ENCODE measurements around the gene PHC2. TPM values are rescaled to one million over a fixed set of nuclear protein-coding genes. Genes with fewer than 3 reads are reported as not detected.

Gene PHC2
- total and polyA plus RNA-seq, 9 of the 15 experiments (the other 6 are each of a cell fraction or from before 2014, with no cell fraction given), result 3.1 to 67.6 (median 34.6) TPM

DNA sequence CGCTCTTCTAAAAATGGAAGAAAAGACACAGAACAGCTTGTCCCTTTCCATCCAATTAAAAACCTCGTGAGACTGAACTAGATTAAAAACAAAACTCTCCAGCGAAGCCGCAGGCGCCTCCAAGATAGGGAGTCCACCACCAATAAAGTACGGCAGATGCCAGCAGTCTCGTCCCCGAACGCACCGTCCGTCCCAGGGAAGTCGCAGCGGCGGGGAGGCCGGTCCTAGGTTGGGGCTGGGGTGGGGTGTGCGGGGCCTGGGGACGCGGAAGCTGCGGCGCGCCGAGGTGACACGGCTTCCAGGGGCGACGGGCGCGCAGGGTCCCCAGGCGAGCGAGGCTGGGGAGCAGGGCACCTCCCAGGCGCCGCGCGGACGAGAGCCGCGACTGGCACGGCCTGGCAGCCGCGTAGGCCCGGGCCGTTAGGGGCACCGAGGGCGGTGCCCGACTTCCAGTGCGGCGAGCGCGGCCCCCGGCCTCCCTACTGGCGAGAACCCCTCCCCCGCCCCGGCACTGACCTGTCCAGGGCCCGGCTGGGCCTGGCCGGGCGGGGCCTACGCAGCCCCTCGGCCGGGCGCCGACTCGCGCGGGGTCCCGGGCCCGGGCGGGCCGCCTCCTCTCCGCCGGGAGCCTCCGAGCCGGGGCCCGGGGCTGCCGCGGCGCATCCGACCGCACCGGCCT is 81.7 kb downstream of the PHC2 start (continued):
- 0 out of 2 replicates have a peak, but pooled peaks have one; percentile 29 for TF ChIP-seq MTA3 (IDR thresholded peaks at IDR 0.05; ENCODE audit: borderline replicate concordance)
- TF ChIP-seq GABPB1 (CRISPR knock-in tag; IDR thresholded peaks at IDR 0.05), result no peak
- TF ChIP-seq, protein P1, sequence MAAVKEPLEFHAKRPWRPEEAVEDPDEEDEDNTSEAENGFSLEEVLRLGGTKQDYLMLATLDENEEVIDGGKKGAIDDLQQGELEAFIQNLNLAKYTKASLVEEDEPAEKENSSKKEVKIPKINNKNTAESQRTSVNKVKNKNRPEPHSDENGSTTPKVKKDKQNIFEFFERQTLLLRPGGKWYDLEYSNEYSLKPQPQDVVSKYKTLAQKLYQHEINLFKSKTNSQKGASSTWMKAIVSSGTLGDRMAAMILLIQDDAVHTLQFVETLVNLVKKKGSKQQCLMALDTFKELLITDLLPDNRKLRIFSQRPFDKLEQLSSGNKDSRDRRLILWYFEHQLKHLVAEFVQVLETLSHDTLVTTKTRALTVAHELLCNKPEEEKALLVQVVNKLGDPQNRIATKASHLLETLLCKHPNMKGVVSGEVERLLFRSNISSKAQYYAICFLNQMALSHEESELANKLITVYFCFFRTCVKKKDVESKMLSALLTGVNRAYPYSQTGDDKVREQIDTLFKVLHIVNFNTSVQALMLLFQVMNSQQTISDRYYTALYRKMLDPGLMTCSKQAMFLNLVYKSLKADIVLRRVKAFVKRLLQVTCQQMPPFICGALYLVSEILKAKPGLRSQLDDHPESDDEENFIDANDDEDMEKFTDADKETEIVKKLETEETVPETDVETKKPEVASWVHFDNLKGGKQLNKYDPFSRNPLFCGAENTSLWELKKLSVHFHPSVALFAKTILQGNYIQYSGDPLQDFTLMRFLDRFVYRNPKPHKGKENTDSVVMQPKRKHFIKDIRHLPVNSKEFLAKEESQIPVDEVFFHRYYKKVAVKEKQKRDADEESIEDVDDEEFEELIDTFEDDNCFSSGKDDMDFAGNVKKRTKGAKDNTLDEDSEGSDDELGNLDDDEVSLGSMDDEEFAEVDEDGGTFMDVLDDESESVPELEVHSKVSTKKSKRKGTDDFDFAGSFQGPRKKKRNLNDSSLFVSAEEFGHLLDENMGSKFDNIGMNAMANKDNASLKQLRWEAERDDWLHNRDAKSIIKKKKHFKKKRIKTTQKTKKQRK (IDR thresholded peaks at IDR 0.05; ENCODE audit: borderline replicate concordance, low read depth, low read length), result no peak
- TF ChIP-seq ZNF586 (CRISPR knock-in tag; conservative IDR thresholded peaks at IDR 0.05), result no peak
- 0 out of 2 replicates have a peak, but pooled peaks have one; percentile 62 for TF ChIP-seq ERF (CRISPR knock-in tag; IDR thresholded peaks at IDR 0.05)
- no peak for TF ChIP-seq KDM5B (IDR thresholded peaks at IDR 0.05; ENCODE audit: insufficient replicate concordance, low read depth, low read length)
- peak; percentile 25; the same call in 1 of the 2 replicates for TF ChIP-seq SMAD4 (CRISPR knock-in tag; conservative IDR thresholded peaks at IDR 0.05)
- no peak for TF ChIP-seq ZBTB17 (CRISPR knock-in tag; IDR thresholded peaks at IDR 0.05)
- no peak for TF ChIP-seq NCOA1 (IDR thresholded peaks at IDR 0.05; ENCODE audit: low read depth)
- TF ChIP-seq, protein P2, sequence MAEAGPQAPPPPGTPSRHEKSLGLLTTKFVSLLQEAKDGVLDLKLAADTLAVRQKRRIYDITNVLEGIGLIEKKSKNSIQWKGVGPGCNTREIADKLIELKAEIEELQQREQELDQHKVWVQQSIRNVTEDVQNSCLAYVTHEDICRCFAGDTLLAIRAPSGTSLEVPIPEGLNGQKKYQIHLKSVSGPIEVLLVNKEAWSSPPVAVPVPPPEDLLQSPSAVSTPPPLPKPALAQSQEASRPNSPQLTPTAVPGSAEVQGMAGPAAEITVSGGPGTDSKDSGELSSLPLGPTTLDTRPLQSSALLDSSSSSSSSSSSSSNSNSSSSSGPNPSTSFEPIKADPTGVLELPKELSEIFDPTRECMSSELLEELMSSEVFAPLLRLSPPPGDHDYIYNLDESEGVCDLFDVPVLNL (CRISPR knock-in tag; IDR thresholded peaks at IDR 0.05; ENCODE audit: low read depth), result no peak
- TF ChIP-seq, protein P3, sequence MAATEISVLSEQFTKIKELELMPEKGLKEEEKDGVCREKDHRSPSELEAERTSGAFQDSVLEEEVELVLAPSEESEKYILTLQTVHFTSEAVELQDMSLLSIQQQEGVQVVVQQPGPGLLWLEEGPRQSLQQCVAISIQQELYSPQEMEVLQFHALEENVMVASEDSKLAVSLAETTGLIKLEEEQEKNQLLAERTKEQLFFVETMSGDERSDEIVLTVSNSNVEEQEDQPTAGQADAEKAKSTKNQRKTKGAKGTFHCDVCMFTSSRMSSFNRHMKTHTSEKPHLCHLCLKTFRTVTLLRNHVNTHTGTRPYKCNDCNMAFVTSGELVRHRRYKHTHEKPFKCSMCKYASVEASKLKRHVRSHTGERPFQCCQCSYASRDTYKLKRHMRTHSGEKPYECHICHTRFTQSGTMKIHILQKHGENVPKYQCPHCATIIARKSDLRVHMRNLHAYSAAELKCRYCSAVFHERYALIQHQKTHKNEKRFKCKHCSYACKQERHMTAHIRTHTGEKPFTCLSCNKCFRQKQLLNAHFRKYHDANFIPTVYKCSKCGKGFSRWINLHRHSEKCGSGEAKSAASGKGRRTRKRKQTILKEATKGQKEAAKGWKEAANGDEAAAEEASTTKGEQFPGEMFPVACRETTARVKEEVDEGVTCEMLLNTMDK (IDR thresholded peaks at IDR 0.05; ENCODE audit: borderline replicate concordance, insufficient read depth, low read depth, low read length, poor library complexity, severe bottlenecking), result no peak
- TF ChIP-seq, protein P4, sequence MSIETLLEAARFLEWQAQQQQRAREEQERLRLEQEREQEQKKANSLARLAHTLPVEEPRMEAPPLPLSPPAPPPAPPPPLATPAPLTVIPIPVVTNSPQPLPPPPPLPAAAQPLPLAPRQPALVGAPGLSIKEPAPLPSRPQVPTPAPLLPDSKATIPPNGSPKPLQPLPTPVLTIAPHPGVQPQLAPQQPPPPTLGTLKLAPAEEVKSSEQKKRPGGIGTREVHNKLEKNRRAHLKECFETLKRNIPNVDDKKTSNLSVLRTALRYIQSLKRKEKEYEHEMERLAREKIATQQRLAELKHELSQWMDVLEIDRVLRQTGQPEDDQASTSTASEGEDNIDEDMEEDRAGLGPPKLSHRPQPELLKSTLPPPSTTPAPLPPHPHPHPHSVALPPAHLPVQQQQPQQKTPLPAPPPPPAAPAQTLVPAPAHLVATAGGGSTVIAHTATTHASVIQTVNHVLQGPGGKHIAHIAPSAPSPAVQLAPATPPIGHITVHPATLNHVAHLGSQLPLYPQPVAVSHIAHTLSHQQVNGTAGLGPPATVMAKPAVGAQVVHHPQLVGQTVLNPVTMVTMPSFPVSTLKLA (conservative IDR thresholded peaks at IDR 0.05), result 0 out of 4 replicates have a peak, but pooled peaks of 1 of the 2 experiments have one; percentile 25
- no peak for TF ChIP-seq PCBP2 (IDR thresholded peaks at IDR 0.05; ENCODE audit: low read depth, low read length, poor library complexity, severe bottlenecking)
- TF ChIP-seq ATF1 (CRISPR knock-in tag; IDR thresholded peaks at IDR 0.05), result 0 out of 2 replicates have a peak, but pooled peaks have one; percentile 38
- no peak for TF ChIP-seq ATF1 (tag; IDR thresholded peaks at IDR 0.05)
- TF ChIP-seq CTBP1 (IDR thresholded peaks at IDR 0.05; ENCODE audit: borderline replicate concordance), result peak; percentile 69
- TF ChIP-seq ARID1B (IDR thresholded peaks at IDR 0.05), result no peak
- TF ChIP-seq PML (IDR thresholded peaks at IDR 0.05; ENCODE audit: low read length), result no peak
- TF ChIP-seq MEF2D (tag; conservative IDR thresholded peaks at IDR 0.05; ENCODE audit: low read depth), result no peak
- no peak for TF ChIP-seq MCM3 (IDR thresholded peaks at IDR 0.05)

All from K562 (cell line).